HepG2 (cell line): ENCODE measurements around the gene STK38L. TPM values are rescaled to one million over a fixed set of nuclear protein-coding genes. Genes with fewer than 3 reads are reported as not detected.
A peak's percentile ranks its signal among the peaks of the same experiment; 100 is the strongest.

Source experiments
- ARNTL ChIP-seq: sonication (generic); formaldehyde crosslinking; IDR thresholded peaks from 2 replicates; pipeline ENCODE4 v1.4.0; 2020; ENCODE audit warnings: mild to moderate bottlenecking, missing genetic modification reagents
- ATRX ChIP-seq: sonication (generic); formaldehyde crosslinking; IDR thresholded peaks from 2 replicates; pipeline ENCODE4 v1.4.0; 2020; ENCODE audit warnings: missing genetic modification reagents, borderline replicate concordance
- CC2D1A ChIP-seq: sonication (generic); formaldehyde crosslinking; IDR thresholded peaks from 2 replicates; pipeline ENCODE4 v1.8.1; 2023; ENCODE audit warnings: mild to moderate bottlenecking, missing genetic modification reagents
- CCAR2 ChIP-seq: fragments of 200-400 bp; formaldehyde crosslinking; optimal IDR thresholded peaks from 2 replicates; pipeline ENCODE3; 2018; ENCODE audit warnings: low read depth, mild to moderate bottlenecking, low read length, moderate library complexity
- CHD2 ChIP-seq: IDR thresholded peaks from 2 replicates; pipeline ENCODE4 v1.6.1; 2011; ENCODE audit warnings: low read depth, low read length, improper control_type of control experiment
- DMAP1 ChIP-seq: IDR thresholded peaks from 2 replicates; pipeline ENCODE4 v1.6.1; 2016
- HHEX ChIP-seq: IDR thresholded peaks from 2 replicates; pipeline ENCODE4 v1.6.1; 2016; ENCODE audit warnings: control low read depth
- PLRG1 ChIP-seq: fragments of 450-650 bp; conservative IDR thresholded peaks from 2 replicates; pipeline ENCODE4 v1.6.1; 2016
- RBM22 ChIP-seq: fragments of 200-400 bp; formaldehyde crosslinking; optimal IDR thresholded peaks from 2 replicates; pipeline ENCODE3; 2017; ENCODE audit warnings: mild to moderate bottlenecking, low read length, moderate library complexity
- SALL1 ChIP-seq: sonication (generic); formaldehyde crosslinking; IDR thresholded peaks from 2 replicates; pipeline ENCODE4 v1.8.0; 2022; ENCODE audit warnings: mild to moderate bottlenecking, missing genetic modification reagents
- SOX6 ChIP-seq, 2 experiments: fragments of 450-650 bp in 1 of 2; sonication (generic) in 1 of 2; formaldehyde crosslinking in 1 of 2; IDR thresholded peaks; 2 replicates each; pipeline versions ENCODE4 v1.4.0 to v1.6.1; 2017 to 2020; ENCODE audit warnings: antibody characterized with exemption in 1 of 2, mild to moderate bottlenecking in 1 of 2, missing genetic modification reagents in 1 of 2
- SPEN ChIP-seq: sonication (generic); formaldehyde crosslinking; IDR thresholded peaks from 2 replicates; pipeline ENCODE4 v1.5.1; 2020; ENCODE audit warnings: low read depth, mild to moderate bottlenecking, missing genetic modification reagents
- TFAP4 ChIP-seq: sonication (generic); IDR thresholded peaks from 2 replicates; pipeline ENCODE4 v1.6.1; 2016; ENCODE audit warnings: low read depth, borderline replicate concordance
- THAP9 ChIP-seq: sonication (generic); formaldehyde crosslinking; IDR thresholded peaks from 2 replicates; pipeline ENCODE4; 2020; ENCODE audit warnings: missing genetic modification reagents, mild to moderate bottlenecking, borderline replicate concordance
- U2AF2 ChIP-seq: fragments of 200-400 bp; formaldehyde crosslinking; IDR thresholded peaks from 2 replicates; pipeline ENCODE4 v1.6.1; 2017; ENCODE audit warnings: low read depth, mild to moderate bottlenecking, low read length
- ZFP36L2 ChIP-seq: sonication (generic); formaldehyde crosslinking; IDR thresholded peaks from 2 replicates; pipeline ENCODE4 v1.4.0; 2020; ENCODE audit warnings: missing genetic modification reagents
- ZFP62 ChIP-seq: sonication (generic); formaldehyde crosslinking; IDR thresholded peaks from 2 replicates; pipeline ENCODE4 v1.4.0; 2020; ENCODE audit warnings: missing genetic modification reagents
- ZIK1 ChIP-seq: sonication (generic); formaldehyde crosslinking; IDR thresholded peaks from 2 replicates; pipeline ENCODE4 v1.5.0; 2020; ENCODE audit warnings: mild to moderate bottlenecking, low read depth, missing genetic modification reagents, borderline replicate concordance
- ZNF12 ChIP-seq: sonication (generic); formaldehyde crosslinking; IDR thresholded peaks from 2 replicates; pipeline ENCODE4 v1.5.0; 2020; ENCODE audit warnings: missing genetic modification reagents
- ZNF124 ChIP-seq: sonication (generic); formaldehyde crosslinking; IDR thresholded peaks from 2 replicates; pipeline ENCODE4 v1.4.0; 2020; ENCODE audit warnings: missing genetic modification reagents
- ZNF33B ChIP-seq: sonication (generic); formaldehyde crosslinking; IDR thresholded peaks from 2 replicates; pipeline ENCODE4 v1.5.1; 2020; ENCODE audit warnings: mild to moderate bottlenecking, missing genetic modification reagents
- ZNF513 ChIP-seq: sonication (generic); formaldehyde crosslinking; conservative IDR thresholded peaks from 2 replicates; pipeline ENCODE4 v1.5.0; 2020; ENCODE audit warnings: missing genetic modification reagents
- ZNF782 ChIP-seq: sonication (generic); formaldehyde crosslinking; IDR thresholded peaks from 2 replicates; pipeline ENCODE4 v1.4.0; 2020; ENCODE audit warnings: missing genetic modification reagents, mild to moderate bottlenecking, borderline replicate concordance
- ZUFSP ChIP-seq: sonication (generic); formaldehyde crosslinking; IDR thresholded peaks from 2 replicates; pipeline ENCODE4 v1.9.0; 2021; ENCODE audit warnings: missing genetic modification reagents, mild to moderate bottlenecking, borderline replicate concordance
- polyA plus RNA-seq, 8 experiments: library from polyadenylated mRNA; depleted of rRNA in 3 of 8; stranded (reverse) in 7 of 8; unstranded in 1 of 8; fragments of >200 nt; fragmentation: Illumina TruSeq in 4 of 8; extraction: Trizol in 4 of 8; gene quantifications; 2 replicates each; pipeline versions ENCODE4 v1.2.1 to v1.2.3, GENCODE V29; 2011 to 2016; ENCODE audit warnings: low read depth in 4 of 8, missing spikeins in 1 of 8, mixed read lengths in 1 of 8; ENCODE audit not compliant: insufficient read depth in 1 of 8
- total RNA-seq, 5 experiments: library from RNA; depleted of rRNA; stranded (reverse); fragments of >200 nt; fragmentation: Illumina TruSeq; extraction: Trizol; gene quantifications; 2 replicates each; pipeline ENCODE4 v1.2.3, GENCODE V29; 2016; ENCODE audit warnings: low read depth in 1 of 5

The STK38L gene
- total and polyA plus RNA-seq, 2 of the 13 experiments (the other 11 are each of a cell fraction or from before 2014, with no cell fraction given): 6.1 to 26.4 TPM

- TF ChIP-seq THAP9 (CRISPR knock-in tag) (0 out of 2 replicates have a peak, but pooled peaks have one; percentile 23), CC2D1A (CRISPR knock-in tag) (no peak), DMAP1 (CRISPR knock-in tag) (peak; percentile 83), ZNF782 (no peak), SOX6 (IDR thresholded peaks at IDR 0.05) (no peak), SOX6 (CRISPR knock-in tag; IDR thresholded peaks at IDR 0.05) (peak; percentile 49), ARNTL (CRISPR knock-in tag) (no peak; the same call in 1 of the 2 replicates), ZNF33B (CRISPR knock-in tag) (no peak), CCAR2 (no peak), TFAP4 (peak; percentile 24; the same call in 1 of the 2 replicates), HHEX (CRISPR knock-in tag) (no peak), ZNF124 (CRISPR knock-in tag) (no peak), SALL1 (CRISPR knock-in tag) (peak; percentile 65), ZFP36L2 (CRISPR knock-in tag) (no peak), RBM22 (no peak), U2AF2 (no peak), ATRX (CRISPR knock-in tag) (no peak), ZIK1 (CRISPR knock-in tag) (no peak), ZFP62 (CRISPR knock-in tag) (no peak), SPEN (CRISPR knock-in tag) (peak; percentile 90), CHD2 (peak; percentile 94), ZUFSP (no peak), PLRG1 (no peak), ZNF12 (no peak), ZNF513 (CRISPR knock-in tag) (no peak)
These were observed at the start of gene STK38L (continued) for GRCh38 chr12:27243804-27244688.
